Esophagus squamous epithelium (tissue), 4 donors: ENCODE data around the gene ATP1A1.

Experiments
- POLR2A ChIP-seq, 4 donors: fragments of 450-650 bp; IDR thresholded peaks; one replicate each; pipeline ENCODE4 v1.6.1; 2017; ENCODE audit warnings: antibody characterized with exemption in 4 of 4, mild to moderate bottlenecking in 4 of 4, moderate library complexity in 3 of 4
- TF ChIP-seq, protein P1 (sequence below), 6 experiments: fragments of 450-650 bp in 4 of 6; fragments of 200-600 bp in 2 of 6; sonication (generic) in 2 of 6; IDR thresholded peaks; one replicate each; pipeline ENCODE4 v1.5.1; 2016 to 2019; ENCODE audit warnings: antibody characterized with exemption in 6 of 6, mild to moderate bottlenecking in 4 of 6, moderate library complexity in 4 of 6

DNA sequence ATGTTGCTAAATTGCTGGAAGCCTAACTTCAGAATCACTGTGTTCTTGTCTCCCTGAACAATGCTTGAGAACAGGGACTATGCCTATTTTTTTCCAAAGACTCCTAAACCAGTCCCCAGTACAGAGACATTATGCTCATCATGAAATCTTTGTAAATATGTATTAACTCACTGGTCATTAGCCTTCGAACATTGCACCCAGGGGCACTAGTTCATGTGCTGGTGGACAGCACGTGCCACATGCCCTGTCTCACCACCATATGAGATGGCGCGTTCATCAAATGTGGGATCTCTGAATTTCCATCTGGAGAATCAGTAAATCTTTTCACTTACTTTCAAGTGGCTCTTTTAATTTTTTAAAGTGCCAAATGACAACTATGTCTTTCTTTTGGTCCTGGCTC is 11.0 kb upstream of the ATP1A1 start:
- TF ChIP-seq, protein P1, sequence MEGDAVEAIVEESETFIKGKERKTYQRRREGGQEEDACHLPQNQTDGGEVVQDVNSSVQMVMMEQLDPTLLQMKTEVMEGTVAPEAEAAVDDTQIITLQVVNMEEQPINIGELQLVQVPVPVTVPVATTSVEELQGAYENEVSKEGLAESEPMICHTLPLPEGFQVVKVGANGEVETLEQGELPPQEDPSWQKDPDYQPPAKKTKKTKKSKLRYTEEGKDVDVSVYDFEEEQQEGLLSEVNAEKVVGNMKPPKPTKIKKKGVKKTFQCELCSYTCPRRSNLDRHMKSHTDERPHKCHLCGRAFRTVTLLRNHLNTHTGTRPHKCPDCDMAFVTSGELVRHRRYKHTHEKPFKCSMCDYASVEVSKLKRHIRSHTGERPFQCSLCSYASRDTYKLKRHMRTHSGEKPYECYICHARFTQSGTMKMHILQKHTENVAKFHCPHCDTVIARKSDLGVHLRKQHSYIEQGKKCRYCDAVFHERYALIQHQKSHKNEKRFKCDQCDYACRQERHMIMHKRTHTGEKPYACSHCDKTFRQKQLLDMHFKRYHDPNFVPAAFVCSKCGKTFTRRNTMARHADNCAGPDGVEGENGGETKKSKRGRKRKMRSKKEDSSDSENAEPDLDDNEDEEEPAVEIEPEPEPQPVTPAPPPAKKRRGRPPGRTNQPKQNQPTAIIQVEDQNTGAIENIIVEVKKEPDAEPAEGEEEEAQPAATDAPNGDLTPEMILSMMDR (IDR thresholded peaks at IDR 0.05) = no peak
- TF ChIP-seq POLR2A (IDR thresholded peaks at IDR 0.05) = no peak
